ENCODE results near the gene POLD1.

Gene POLD1

GRCh38 chr19:50419022-50419579 lies 35.0 kb downstream of the POLD1 start:
- H3K4me3 ChIP-seq (ENCODE audit: control insufficient read depth, low read depth, low read length): no peak overlapping the region
- TF ChIP-seq CTCF (conservative IDR thresholded peaks at IDR 0.05; ENCODE audit: control insufficient read depth, insufficient read depth, low read depth, low read length): no peak
- no peak for DNase-seq (ENCODE audit: low read depth)

GRCh38 chr19:50419580-50420035 lies 35.5 kb downstream of the POLD1 start:
- no peak for TF ChIP-seq CTCF (conservative IDR thresholded peaks at IDR 0.05; ENCODE audit: control insufficient read depth, insufficient read depth, low read depth, low read length)
- no peak for DNase-seq (ENCODE audit: low read depth)
- H3K4me3 ChIP-seq (ENCODE audit: control insufficient read depth, low read depth, low read length): no peak overlapping the region

DNA sequence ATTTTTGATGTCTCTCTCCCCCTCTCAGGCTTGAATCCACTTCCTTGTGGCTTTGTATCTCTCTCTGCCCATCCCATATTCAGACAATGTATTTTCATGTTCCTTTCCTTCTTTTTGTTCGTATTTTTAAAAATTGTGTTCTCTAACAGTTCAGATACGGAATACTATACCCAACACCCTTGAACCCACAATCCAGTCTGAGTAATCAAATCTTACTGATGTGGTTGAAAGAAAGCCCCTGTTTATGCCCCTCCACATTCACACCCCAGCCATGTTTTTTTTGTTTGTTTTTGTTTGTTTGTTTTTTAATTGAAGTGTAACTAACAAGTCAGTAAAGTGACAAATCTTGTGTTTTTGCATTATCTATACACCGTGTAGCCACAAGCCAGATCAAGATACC lies 36.0 kb downstream of the POLD1 start:
- no peak overlapping the region for H3K4me3 ChIP-seq (ENCODE audit: control insufficient read depth, low read depth, low read length)

GRCh38 chr19:50420808-50421207 lies 36.7 kb downstream of the POLD1 start:
- no peak for TF ChIP-seq CTCF (conservative IDR thresholded peaks at IDR 0.05; ENCODE audit: control insufficient read depth, insufficient read depth, low read depth, low read length)
- no peak overlapping the region for H3K4me3 ChIP-seq (ENCODE audit: control insufficient read depth, low read depth, low read length)
- no peak for DNase-seq (ENCODE audit: low read depth)

More for the DNA sequence above, 36.0 kb downstream of the POLD1 start:
- TF ChIP-seq CTCF (conservative IDR thresholded peaks at IDR 0.05; ENCODE audit: control insufficient read depth, insufficient read depth, low read depth, low read length): no peak
- no peak for DNase-seq (ENCODE audit: low read depth)

DNA sequence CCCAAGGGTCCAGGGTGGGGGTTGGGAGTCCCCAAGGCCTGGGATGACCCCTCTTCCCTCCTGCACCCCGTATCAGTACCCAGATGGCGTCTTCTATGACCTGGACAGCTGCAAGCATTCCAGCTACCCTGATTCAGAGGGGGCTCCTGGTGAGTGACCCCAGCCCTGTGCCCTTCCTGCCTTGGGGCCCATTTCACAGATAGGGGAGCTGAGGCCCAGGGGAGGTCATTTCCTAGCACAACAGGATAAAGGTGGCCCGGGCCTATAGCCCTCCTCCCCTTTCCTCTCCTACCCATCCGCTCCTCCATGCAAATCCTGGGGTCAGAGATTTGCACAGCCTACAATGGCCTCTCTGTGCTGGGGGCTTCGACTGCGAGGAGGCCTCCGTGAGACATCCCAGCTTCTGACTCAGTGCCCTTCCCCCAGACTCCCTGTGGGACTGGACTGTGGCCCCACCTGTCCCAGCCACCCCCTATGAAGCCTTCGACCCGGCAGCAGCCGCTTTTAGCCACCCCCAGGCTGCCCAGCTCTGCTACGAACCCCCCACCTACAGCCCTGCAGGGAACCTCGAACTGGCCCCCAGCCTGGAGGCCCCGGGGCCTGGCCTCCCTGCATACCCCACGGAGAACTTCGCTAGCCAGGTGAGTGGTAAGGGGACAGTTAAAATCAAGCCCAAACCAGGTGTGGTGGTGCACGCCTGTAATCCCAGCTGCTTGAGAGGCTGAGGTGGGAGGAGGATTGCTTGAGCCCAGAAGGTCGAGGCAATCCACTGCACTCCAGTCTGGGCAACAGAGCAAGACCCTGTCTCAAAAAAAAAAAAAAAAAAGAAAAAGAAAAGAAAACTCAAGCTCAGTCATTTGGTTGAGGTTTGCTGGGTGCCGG lies 38.5 kb downstream of the POLD1 start:
- no peak overlapping the region for H3K4me3 ChIP-seq (ENCODE audit: control insufficient read depth, low read depth, low read length)
- no peak for DNase-seq (ENCODE audit: low read depth)
- TF ChIP-seq CTCF (conservative IDR thresholded peaks at IDR 0.05; ENCODE audit: control insufficient read depth, insufficient read depth, low read depth, low read length): no peak

- DNase-seq (ENCODE audit: low read depth): no peak
- TF ChIP-seq CTCF (conservative IDR thresholded peaks at IDR 0.05; ENCODE audit: control insufficient read depth, insufficient read depth, low read depth, low read length): no peak
- no peak overlapping the region for H3K4me3 ChIP-seq (ENCODE audit: control insufficient read depth, low read depth, low read length)
These were observed 39.3 kb downstream of the POLD1 start for GRCh38 chr19:50423279-50424113.

Data from fibroblast of mammary gland (primary cell).